Measurements from ENCODE around the gene PCSK2.

GRCh38 chr20:17513939-17514338 lies 287.1 kb downstream of the PCSK2 start:
- no peak for TF ChIP-seq POLR2A (IDR thresholded peaks at IDR 0.05; ENCODE audit: low read length)
- no peak for TF ChIP-seq GATA1 (IDR thresholded peaks at IDR 0.05; ENCODE audit: low read depth, low read length)

Measured in erythroblast (primary cell).